Keratinocyte (primary cell): ENCODE measurements around the gene DCUN1D4. TPM values are rescaled to one million over a fixed set of nuclear protein-coding genes. Genes with fewer than 3 reads are reported as not detected.

Experiments
- DNase-seq: peaks from one replicate; pipeline ENCODE4 v3.0.0-alpha.2; 2011; ENCODE audit warnings: low read depth, missing footprints, low spot score
- FAIRE-seq: peaks from 2 replicates; lab custom pipeline; 2011; peaks lifted over from hg19 to GRCh38; lab: Jason Lieb, UNC
- H2AFZ ChIP-seq: 2 replicates; pipeline ENCODE4 v1.6.0; 2012; ENCODE audit warnings: low read length, control low read depth, inconsistent platforms; ENCODE audit not compliant: control insufficient read depth
- H3K27ac ChIP-seq: 2 replicates; pipeline ENCODE4 v1.5.1; 2011; ENCODE audit warnings: low read length; ENCODE audit not compliant: control insufficient read depth, insufficient read depth
- H3K27me3 ChIP-seq: 3 replicates; pipeline ENCODE4 v1.6.0; 2011; ENCODE audit warnings: low read length; ENCODE audit not compliant: control insufficient read depth, insufficient read depth; ENCODE audit errors: extremely low read depth
- H3K36me3 ChIP-seq, 2 experiments: 2 replicates in 1 of 2; 3 replicates in 1 of 2; pipeline ENCODE4 v1.5.1; 2011; ENCODE audit warnings: low read length in 2 of 2, mild to moderate bottlenecking in 1 of 2; ENCODE audit not compliant: control insufficient read depth in 2 of 2, insufficient read depth in 2 of 2; ENCODE audit errors: extremely low read depth in 1 of 2
- H3K4me1 ChIP-seq: 3 replicates; pipeline ENCODE4 v1.5.1; 2011; ENCODE audit warnings: low read length; ENCODE audit not compliant: control insufficient read depth, insufficient read depth; ENCODE audit errors: extremely low read depth
- H3K4me2 ChIP-seq: 3 replicates; pipeline ENCODE4 v1.6.0; 2011; ENCODE audit warnings: low read depth, low read length; ENCODE audit not compliant: control insufficient read depth, insufficient read depth; ENCODE audit errors: extremely low read depth
- H3K4me3 ChIP-seq, 3 experiments: fragments of 200-600 bp in 1 of 3; sonication (generic) in 1 of 3; 2 replicates in 2 of 3; 3 replicates in 1 of 3; pipeline ENCODE4 v1.5.1; 2011 to 2016; ENCODE audit warnings: low read length in 3 of 3, mild to moderate bottlenecking in 3 of 3, control low read depth in 2 of 3, inconsistent platforms in 1 of 3, low read depth in 1 of 3, mixed read lengths in 1 of 3, mixed run types in 1 of 3, moderate library complexity in 1 of 3; ENCODE audit not compliant: control insufficient read depth in 2 of 3, insufficient read depth in 2 of 3; ENCODE audit errors: extremely low read depth in 1 of 3
- H3K79me2 ChIP-seq: 2 replicates; pipeline ENCODE4 v1.6.0; 2012; ENCODE audit warnings: low read length; ENCODE audit not compliant: control insufficient read depth, insufficient read depth
- H3K9ac ChIP-seq: 3 replicates; pipeline ENCODE4 v1.6.0; 2011; ENCODE audit warnings: low read length; ENCODE audit not compliant: control insufficient read depth, insufficient read depth; ENCODE audit errors: extremely low read depth
- H3K9me1 ChIP-seq: 3 replicates; pipeline ENCODE4 v1.6.0; 2011; ENCODE audit warnings: low read length; ENCODE audit not compliant: control insufficient read depth, insufficient read depth; ENCODE audit errors: extremely low read depth
- H3K9me3 ChIP-seq: 2 replicates; pipeline ENCODE4 v1.5.1; 2012; ENCODE audit warnings: low read depth, low read length; ENCODE audit not compliant: control insufficient read depth
- H4K20me1 ChIP-seq: 3 replicates; pipeline ENCODE4 v1.6.0; 2011; ENCODE audit warnings: low read length; ENCODE audit not compliant: control insufficient read depth, insufficient read depth; ENCODE audit errors: extremely low read depth
- EZH2 ChIP-seq: IDR thresholded peaks from one replicate; pipeline ENCODE4 v1.6.1; 2012; ENCODE audit warnings: inconsistent platforms, mild to moderate bottlenecking, low read length, moderate library complexity
- dilution Hi-C: fragments of 300-500 bp; cut with MboI; formaldehyde crosslinking; loops from one replicate; pipeline ENCODE4 v1.7.0; 2020; ENCODE audit warnings: low sequenced_read_pairs; ENCODE audit not compliant: extremely low pct_ligation_motif_present
- polyA plus RNA-seq, 5 experiments: library from polyadenylated mRNA; depleted of rRNA in 3 of 5; stranded (reverse) in 3 of 5; stranded (forward) in 1 of 5; unstranded in 1 of 5; fragments of >200 nt; gene quantifications; 1 replicate in 1 of 5; 2 replicates in 3 of 5; 3 replicates in 1 of 5; pipeline versions ENCODE4 v1.2.1 to v1.2.3, GENCODE V29; 2011 to 2012; ENCODE audit warnings: missing spikeins in 2 of 5, low read depth in 1 of 5, low replicate concordance in 1 of 5
- TF ChIP-seq, protein P1 (sequence below), 3 experiments: IDR thresholded peaks in 1 of 3; conservative IDR thresholded peaks in 1 of 3; optimal IDR thresholded peaks in 1 of 3; 2 replicates in 2 of 3; 3 replicates in 1 of 3; pipeline versions ENCODE3 to v1.5.1; 2011; ENCODE audit warnings: low read length in 3 of 3, mild to moderate bottlenecking in 3 of 3, moderate library complexity in 2 of 3, control low read depth in 1 of 3, inconsistent platforms in 1 of 3; ENCODE audit not compliant: insufficient read depth in 2 of 3; ENCODE audit errors: extremely low read depth in 1 of 3

DCUN1D4 gene
- polyA plus RNA-seq, 1 donor (not counting 4 experiments of a cell fraction or from before 2014, with no cell fraction given): 59.9 TPM

- H3K27me3 ChIP-seq: no peaks in the 10 kb centered on the region
- no peaks in the 10 kb centered on the region for H3K9me3 ChIP-seq
- dilution Hi-C loops: no loop called here
- TF ChIP-seq EZH2: no peak
- TF ChIP-seq, protein P1, sequence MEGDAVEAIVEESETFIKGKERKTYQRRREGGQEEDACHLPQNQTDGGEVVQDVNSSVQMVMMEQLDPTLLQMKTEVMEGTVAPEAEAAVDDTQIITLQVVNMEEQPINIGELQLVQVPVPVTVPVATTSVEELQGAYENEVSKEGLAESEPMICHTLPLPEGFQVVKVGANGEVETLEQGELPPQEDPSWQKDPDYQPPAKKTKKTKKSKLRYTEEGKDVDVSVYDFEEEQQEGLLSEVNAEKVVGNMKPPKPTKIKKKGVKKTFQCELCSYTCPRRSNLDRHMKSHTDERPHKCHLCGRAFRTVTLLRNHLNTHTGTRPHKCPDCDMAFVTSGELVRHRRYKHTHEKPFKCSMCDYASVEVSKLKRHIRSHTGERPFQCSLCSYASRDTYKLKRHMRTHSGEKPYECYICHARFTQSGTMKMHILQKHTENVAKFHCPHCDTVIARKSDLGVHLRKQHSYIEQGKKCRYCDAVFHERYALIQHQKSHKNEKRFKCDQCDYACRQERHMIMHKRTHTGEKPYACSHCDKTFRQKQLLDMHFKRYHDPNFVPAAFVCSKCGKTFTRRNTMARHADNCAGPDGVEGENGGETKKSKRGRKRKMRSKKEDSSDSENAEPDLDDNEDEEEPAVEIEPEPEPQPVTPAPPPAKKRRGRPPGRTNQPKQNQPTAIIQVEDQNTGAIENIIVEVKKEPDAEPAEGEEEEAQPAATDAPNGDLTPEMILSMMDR (optimal IDR thresholded peaks at IDR 0.05 in 1 of 3, IDR thresholded peaks at IDR 0.05 in 1 of 3, conservative IDR thresholded peaks at IDR 0.05 in 1 of 3; ENCODE audit: extremely low read depth in 1 of 3, insufficient read depth in 2 of 3, low read length in 3 of 3): no peak
- FAIRE-seq (no peak), DNase-seq (no peak)
- H3K9ac ChIP-seq: no peak overlapping the region
- H3K27ac ChIP-seq: no peak overlapping the region
- no peaks in the 10 kb centered on the region for H3K4me1 ChIP-seq
- H3K4me3 ChIP-seq: no peak overlapping the region
- H3K36me3 ChIP-seq: peaks cover 9 to 16% of the 10 kb centered on the region in 2 experiments
- no peaks in the 10 kb centered on the region for H4K20me1 ChIP-seq
- H3K4me2 ChIP-seq: no peak overlapping the region
- H3K79me2 ChIP-seq: no peaks in the 10 kb centered on the region
- H2AFZ ChIP-seq: no peak overlapping the region
- H3K9me1 ChIP-seq: no peaks in the 10 kb centered on the region
These were observed 52.2 kb downstream of the DCUN1D4 start for GRCh38 chr4:51895158-51895557.

DNA sequence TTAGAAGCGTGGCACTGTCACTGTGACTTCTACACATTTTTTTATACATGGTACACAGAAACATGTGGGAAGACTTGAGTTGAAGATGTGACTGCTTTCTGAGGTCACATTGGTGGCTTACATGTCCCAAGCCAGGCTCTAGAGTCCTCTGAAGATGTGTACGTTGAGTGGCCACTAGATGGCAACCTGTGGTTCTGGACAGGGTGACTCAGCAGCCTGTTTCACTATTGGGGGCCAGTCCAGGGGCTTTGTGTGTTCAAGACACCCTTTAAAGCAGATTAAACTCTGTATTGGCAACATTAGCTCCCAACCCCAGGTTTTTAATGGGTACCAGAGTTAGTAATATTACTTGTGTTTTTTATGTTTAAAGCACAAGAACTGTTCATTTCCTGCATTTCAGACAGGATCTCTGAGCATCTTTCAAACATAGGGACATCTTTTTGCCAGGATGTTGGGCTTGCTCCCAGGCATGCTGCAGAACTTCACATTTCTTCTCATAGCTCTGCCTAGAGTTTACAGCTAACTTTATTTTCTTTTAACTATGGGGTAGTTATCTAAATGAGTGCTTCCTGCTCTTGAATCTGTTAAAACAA, 53.0 kb downstream of the DCUN1D4 start:
- no peak overlapping the region for H3K4me2 ChIP-seq
- FAIRE-seq (peak; percentile 53), DNase-seq (peak; percentile 28)
- peaks cover 10 to 17% of the 10 kb centered on the region in 2 experiments for H3K36me3 ChIP-seq
- no peak overlapping the region for H3K4me3 ChIP-seq
- H3K27ac ChIP-seq: no peak overlapping the region
- H3K9ac ChIP-seq: no peak overlapping the region
- H3K9me3 ChIP-seq: no peaks in the 10 kb centered on the region
- H3K79me2 ChIP-seq: no peaks in the 10 kb centered on the region
- H3K4me1 ChIP-seq: no peaks in the 10 kb centered on the region
- H3K9me1 ChIP-seq: no peaks in the 10 kb centered on the region
- H4K20me1 ChIP-seq: no peaks in the 10 kb centered on the region
- H3K27me3 ChIP-seq: no peaks in the 10 kb centered on the region
- dilution Hi-C loops: no loop called here
- TF ChIP-seq, protein P1 (optimal IDR thresholded peaks at IDR 0.05 in 1 of 3, IDR thresholded peaks at IDR 0.05 in 1 of 3, conservative IDR thresholded peaks at IDR 0.05 in 1 of 3; ENCODE audit: extremely low read depth in 1 of 3, insufficient read depth in 2 of 3, low read length in 3 of 3): peak; percentile 75 to 78 (median 76)
- TF ChIP-seq EZH2: no peak
- H2AFZ ChIP-seq: no peak overlapping the region
